ENCODE data around the gene NLE1.

NLE1 gene

DNA sequence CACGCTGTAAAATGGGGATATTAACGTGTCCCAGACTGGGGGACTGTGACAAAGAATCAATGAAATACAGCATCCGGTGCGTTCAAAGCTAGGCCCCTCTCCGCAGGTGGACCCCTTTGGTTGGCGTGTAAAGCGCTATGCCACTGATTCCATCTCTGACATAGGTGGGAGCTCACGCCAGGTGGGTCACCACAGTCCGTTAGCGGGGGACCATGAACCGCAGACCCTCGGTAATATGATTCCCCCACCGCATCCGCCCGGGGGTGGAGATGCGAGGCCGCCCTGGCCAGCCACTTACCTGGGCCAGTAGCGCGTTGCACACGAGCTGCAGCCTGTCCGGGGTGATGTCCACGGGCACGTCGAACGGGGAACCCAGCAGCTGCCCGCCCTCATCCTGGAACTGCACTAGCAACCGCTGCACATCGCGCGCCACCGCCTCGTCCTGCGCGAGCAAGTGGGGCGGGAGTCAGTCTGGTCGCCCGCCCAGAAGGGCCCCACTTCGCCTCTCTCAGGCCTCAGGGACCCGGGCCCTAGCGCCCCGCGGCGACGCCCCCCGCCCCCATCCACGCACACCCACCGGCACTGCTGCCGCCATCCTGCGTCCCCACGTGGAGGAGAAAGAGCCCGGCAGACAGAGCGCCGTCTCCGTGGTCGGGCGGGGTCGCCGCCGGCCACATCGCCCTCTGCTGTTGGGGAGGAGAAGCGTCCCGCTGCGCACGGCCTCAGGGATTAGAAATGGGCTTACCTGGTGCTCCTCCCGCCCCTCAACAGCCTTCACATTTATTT lies at the start of gene NLE1:
Gene NLE1 (minus strand): TSS at position 623 of the 786 bp plus-strand sequence. CDS start 28 bp downstream, at position 595.
- peaks cover 41% of the 10 kb centered on the region for H3K79me2 ChIP-seq (ENCODE audit: insufficient read depth, low read length)
- H3K9me3 ChIP-seq (ENCODE audit: insufficient read depth, low read depth, low read length), result no peaks in the 10 kb centered on the region
- H4K20me1 ChIP-seq (ENCODE audit: insufficient read depth, low read length, poor library complexity, severe bottlenecking), result peaks cover 5% of the 10 kb centered on the region
- peak within 1 kb of the TSS; percentile 98 for H2AFZ ChIP-seq (ENCODE audit: low read length)
- H3K4me1 ChIP-seq (ENCODE audit: insufficient read depth, low read length, poor library complexity, severe bottlenecking), result peaks cover 19% of the 10 kb centered on the region
- no peaks in the 10 kb centered on the region for H3K9me2 ChIP-seq (replicated peaks; ENCODE audit: low read depth, low read length)
- peak within 1 kb of the TSS; percentile 84 for H3K4me2 ChIP-seq (ENCODE audit: low read depth, low read length, poor library complexity, severe bottlenecking)
- TF ChIP-seq EZH2phosphoT487 (IDR thresholded peaks at IDR 0.05; ENCODE audit: borderline replicate concordance), result no peak
- TF ChIP-seq, protein P1, sequence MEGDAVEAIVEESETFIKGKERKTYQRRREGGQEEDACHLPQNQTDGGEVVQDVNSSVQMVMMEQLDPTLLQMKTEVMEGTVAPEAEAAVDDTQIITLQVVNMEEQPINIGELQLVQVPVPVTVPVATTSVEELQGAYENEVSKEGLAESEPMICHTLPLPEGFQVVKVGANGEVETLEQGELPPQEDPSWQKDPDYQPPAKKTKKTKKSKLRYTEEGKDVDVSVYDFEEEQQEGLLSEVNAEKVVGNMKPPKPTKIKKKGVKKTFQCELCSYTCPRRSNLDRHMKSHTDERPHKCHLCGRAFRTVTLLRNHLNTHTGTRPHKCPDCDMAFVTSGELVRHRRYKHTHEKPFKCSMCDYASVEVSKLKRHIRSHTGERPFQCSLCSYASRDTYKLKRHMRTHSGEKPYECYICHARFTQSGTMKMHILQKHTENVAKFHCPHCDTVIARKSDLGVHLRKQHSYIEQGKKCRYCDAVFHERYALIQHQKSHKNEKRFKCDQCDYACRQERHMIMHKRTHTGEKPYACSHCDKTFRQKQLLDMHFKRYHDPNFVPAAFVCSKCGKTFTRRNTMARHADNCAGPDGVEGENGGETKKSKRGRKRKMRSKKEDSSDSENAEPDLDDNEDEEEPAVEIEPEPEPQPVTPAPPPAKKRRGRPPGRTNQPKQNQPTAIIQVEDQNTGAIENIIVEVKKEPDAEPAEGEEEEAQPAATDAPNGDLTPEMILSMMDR (conservative IDR thresholded peaks at IDR 0.05; ENCODE audit: low read length), result peak; percentile 74
- peak within 1 kb of the TSS; percentile 92 for H3K9ac ChIP-seq (ENCODE audit: low read depth, low read length, poor library complexity, severe bottlenecking)
- peak within 1 kb of the TSS; percentile 100 for H3K4me3 ChIP-seq (ENCODE audit: low read length, poor library complexity, severe bottlenecking)
- peaks cover 25% of the 10 kb centered on the region; the same call in 1 of the 2 replicates for H3K36me3 ChIP-seq (ENCODE audit: insufficient read depth, low read length)
- H3F3A ChIP-seq (ENCODE audit: low read depth), result no peaks in the 10 kb centered on the region
- no peaks in the 10 kb centered on the region for H3K27me3 ChIP-seq (ENCODE audit: insufficient read depth, low read length, poor library complexity, severe bottlenecking)

DNA sequence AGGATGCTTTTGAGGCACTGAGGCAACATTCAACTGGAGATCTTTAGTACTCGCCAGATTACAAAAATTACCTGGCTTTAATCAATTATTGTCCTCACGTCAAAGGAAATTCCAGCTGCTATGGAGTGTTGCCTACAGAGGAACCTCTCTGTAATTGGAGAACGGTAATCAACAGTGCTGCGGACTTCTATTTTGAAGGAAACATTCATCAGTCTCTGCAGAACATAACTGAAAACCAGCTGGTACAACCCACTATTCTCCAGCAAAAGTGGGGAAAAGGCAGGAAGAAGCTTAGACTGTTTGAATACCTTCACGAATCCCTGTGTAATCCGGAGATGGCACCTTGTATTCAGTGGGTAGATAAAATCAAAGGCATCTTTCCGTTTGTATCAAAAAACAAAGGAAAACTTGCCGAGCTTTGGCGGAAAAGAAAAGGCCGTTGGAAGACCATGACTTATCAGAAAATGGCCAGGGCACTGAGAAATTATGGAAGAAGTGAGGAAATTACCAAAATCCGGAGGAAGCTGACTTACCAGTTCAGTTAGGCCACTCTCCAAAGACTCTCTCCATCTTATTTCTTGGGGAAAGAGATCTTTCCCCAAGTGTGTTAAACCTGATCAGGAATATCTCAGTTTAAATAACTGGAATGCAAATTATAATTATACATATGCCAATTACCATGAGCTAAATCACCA lies 49.0 kb upstream of the NLE1 start:
- H3K4me1 ChIP-seq (ENCODE audit: insufficient read depth, low read length, poor library complexity, severe bottlenecking), result no peaks in the 10 kb centered on the region
- H3K4me3 ChIP-seq (ENCODE audit: low read length, poor library complexity, severe bottlenecking), result no peak overlapping the region
- no peaks in the 10 kb centered on the region for H3K9me3 ChIP-seq (ENCODE audit: insufficient read depth, low read depth, low read length)
- H3K27me3 ChIP-seq (ENCODE audit: insufficient read depth, low read length, poor library complexity, severe bottlenecking), result peaks cover 21% of the 10 kb centered on the region
- H3K9ac ChIP-seq (ENCODE audit: low read depth, low read length, poor library complexity, severe bottlenecking), result no peak overlapping the region
- no peaks in the 10 kb centered on the region for H3K9me2 ChIP-seq (replicated peaks; ENCODE audit: low read depth, low read length)
- H3F3A ChIP-seq (ENCODE audit: low read depth), result no peaks in the 10 kb centered on the region
- no peak overlapping the region for H3K4me2 ChIP-seq (ENCODE audit: low read depth, low read length, poor library complexity, severe bottlenecking)
- H4K20me1 ChIP-seq (ENCODE audit: insufficient read depth, low read length, poor library complexity, severe bottlenecking), result no peaks in the 10 kb centered on the region
- H3K36me3 ChIP-seq (ENCODE audit: insufficient read depth, low read length), result no peaks in the 10 kb centered on the region
- no peak for TF ChIP-seq EZH2phosphoT487 (IDR thresholded peaks at IDR 0.05; ENCODE audit: borderline replicate concordance)
- TF ChIP-seq, protein P1 (conservative IDR thresholded peaks at IDR 0.05; ENCODE audit: low read length), result no peak
- no peaks in the 10 kb centered on the region for H3K79me2 ChIP-seq (ENCODE audit: insufficient read depth, low read length)
- H2AFZ ChIP-seq (ENCODE audit: low read length), result no peak overlapping the region

DNA sequence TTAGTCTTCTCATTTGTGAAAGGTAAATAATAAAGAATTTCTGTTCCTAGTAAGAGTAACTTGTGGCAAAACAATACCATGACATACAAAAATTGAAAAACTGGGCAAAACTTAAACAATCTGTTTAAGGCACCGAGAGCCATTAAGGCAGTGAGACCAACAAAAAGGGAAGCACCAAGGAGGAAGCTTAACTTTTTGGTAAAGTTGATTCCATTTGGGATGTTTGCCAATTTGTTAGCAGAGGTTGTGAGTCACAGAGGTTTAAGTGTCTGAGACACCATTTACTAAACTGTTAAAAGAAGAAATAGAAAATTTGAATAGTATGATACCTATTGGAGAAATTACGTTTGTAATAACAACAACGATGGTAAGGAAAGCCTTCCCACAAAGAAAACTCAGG lies 47.2 kb upstream of the NLE1 start:
- TF ChIP-seq, protein P1 (conservative IDR thresholded peaks at IDR 0.05; ENCODE audit: low read length), result no peak
- TF ChIP-seq EZH2phosphoT487 (IDR thresholded peaks at IDR 0.05; ENCODE audit: borderline replicate concordance), result no peak
- no peak overlapping the region for H3K4me2 ChIP-seq (ENCODE audit: low read depth, low read length, poor library complexity, severe bottlenecking)

More for the DNA sequence above, 47.2 kb upstream of the NLE1 start:
- Histone ChIP-seq H3K9me2 (replicated peaks; ENCODE audit: low read depth, low read length) (no peaks in the 10 kb centered on the region), H3K27me3 (ENCODE audit: insufficient read depth, low read length, poor library complexity, severe bottlenecking) (peaks cover 33% of the 10 kb centered on the region), H3K9me3 (ENCODE audit: insufficient read depth, low read depth, low read length) (no peaks in the 10 kb centered on the region), H3K36me3 (ENCODE audit: insufficient read depth, low read length) (no peaks in the 10 kb centered on the region), H4K20me1 (ENCODE audit: insufficient read depth, low read length, poor library complexity, severe bottlenecking) (no peaks in the 10 kb centered on the region), H2AFZ (ENCODE audit: low read length) (no peak overlapping the region), H3F3A (ENCODE audit: low read depth) (no peaks in the 10 kb centered on the region), H3K4me1 (ENCODE audit: insufficient read depth, low read length, poor library complexity, severe bottlenecking) (no peaks in the 10 kb centered on the region), H3K4me3 (ENCODE audit: low read length, poor library complexity, severe bottlenecking) (no peak overlapping the region), H3K9ac (ENCODE audit: low read depth, low read length, poor library complexity, severe bottlenecking) (no peak overlapping the region), H3K79me2 (ENCODE audit: insufficient read depth, low read length) (no peaks in the 10 kb centered on the region)

Data from Loucy (cell line).